ENCODE data around the gene RHBDL2. TPM values are rescaled to one million over a fixed set of nuclear protein-coding genes. Genes with fewer than 3 reads are reported as not detected.
A peak's percentile ranks its signal among the peaks of the same experiment; 100 is the strongest.

Gene RHBDL2
- total and polyA plus RNA-seq, 2 of the 13 experiments (the other 11 are each of a cell fraction or from before 2014, with no cell fraction given): 3.3 to 5.4 TPM

GRCh38 chr1:38859561-38860453 is 81.8 kb downstream of the RHBDL2 start, which contains the start of gene RRAGC (continued):
- TF ChIP-seq, protein P1, sequence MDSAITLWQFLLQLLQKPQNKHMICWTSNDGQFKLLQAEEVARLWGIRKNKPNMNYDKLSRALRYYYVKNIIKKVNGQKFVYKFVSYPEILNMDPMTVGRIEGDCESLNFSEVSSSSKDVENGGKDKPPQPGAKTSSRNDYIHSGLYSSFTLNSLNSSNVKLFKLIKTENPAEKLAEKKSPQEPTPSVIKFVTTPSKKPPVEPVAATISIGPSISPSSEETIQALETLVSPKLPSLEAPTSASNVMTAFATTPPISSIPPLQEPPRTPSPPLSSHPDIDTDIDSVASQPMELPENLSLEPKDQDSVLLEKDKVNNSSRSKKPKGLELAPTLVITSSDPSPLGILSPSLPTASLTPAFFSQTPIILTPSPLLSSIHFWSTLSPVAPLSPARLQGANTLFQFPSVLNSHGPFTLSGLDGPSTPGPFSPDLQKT (CRISPR knock-in tag; IDR thresholded peaks at IDR 0.05; ENCODE audit: borderline replicate concordance): no peak
- TF ChIP-seq, protein P2, sequence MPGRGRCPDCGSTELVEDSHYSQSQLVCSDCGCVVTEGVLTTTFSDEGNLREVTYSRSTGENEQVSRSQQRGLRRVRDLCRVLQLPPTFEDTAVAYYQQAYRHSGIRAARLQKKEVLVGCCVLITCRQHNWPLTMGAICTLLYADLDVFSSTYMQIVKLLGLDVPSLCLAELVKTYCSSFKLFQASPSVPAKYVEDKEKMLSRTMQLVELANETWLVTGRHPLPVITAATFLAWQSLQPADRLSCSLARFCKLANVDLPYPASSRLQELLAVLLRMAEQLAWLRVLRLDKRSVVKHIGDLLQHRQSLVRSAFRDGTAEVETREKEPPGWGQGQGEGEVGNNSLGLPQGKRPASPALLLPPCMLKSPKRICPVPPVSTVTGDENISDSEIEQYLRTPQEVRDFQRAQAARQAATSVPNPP (CRISPR knock-in tag; IDR thresholded peaks at IDR 0.05): 0 out of 2 replicates have a peak, but pooled peaks have one; percentile 53
- TF ChIP-seq TMF1 (CRISPR knock-in tag; IDR thresholded peaks at IDR 0.05; ENCODE audit: low read depth) (no peak), ZNF570 (CRISPR knock-in tag; IDR thresholded peaks at IDR 0.05; ENCODE audit: borderline replicate concordance) (no peak), MTF2 (CRISPR knock-in tag; IDR thresholded peaks at IDR 0.05; ENCODE audit: borderline replicate concordance) (no peak), ARID2 (CRISPR knock-in tag; IDR thresholded peaks at IDR 0.05; ENCODE audit: borderline replicate concordance) (0 out of 2 replicates have a peak, but pooled peaks have one; percentile 23), MBNL3 (CRISPR knock-in tag; conservative IDR thresholded peaks at IDR 0.05) (no peak), EED (CRISPR knock-in tag; IDR thresholded peaks at IDR 0.05) (peak; percentile 82; the same call in 1 of the 2 replicates), KMT2B (CRISPR knock-in tag; IDR thresholded peaks at IDR 0.05) (peak; percentile 81), FOXC1 (CRISPR knock-in tag; IDR thresholded peaks at IDR 0.05; ENCODE audit: borderline replicate concordance) (peak; percentile 68; the same call in 1 of the 2 replicates), ZNF607 (CRISPR knock-in tag; IDR thresholded peaks at IDR 0.05; ENCODE audit: borderline replicate concordance) (0 out of 2 replicates have a peak, but pooled peaks have one; percentile 30), RNF2 (conservative IDR thresholded peaks at IDR 0.05; ENCODE audit: low read depth) (no peak), ETV5 (CRISPR knock-in tag; IDR thresholded peaks at IDR 0.05; ENCODE audit: borderline replicate concordance) (peak; percentile 24; the same call in 1 of the 2 replicates), PHF20 (CRISPR knock-in tag; IDR thresholded peaks at IDR 0.05) (peak; percentile 82), ATF1 (CRISPR knock-in tag; IDR thresholded peaks at IDR 0.05) (no peak), PRDM10 (CRISPR knock-in tag; IDR thresholded peaks at IDR 0.05; ENCODE audit: low read depth) (peak; percentile 29; the same call in 1 of the 2 replicates), ARID3A (IDR thresholded peaks at IDR 0.05; ENCODE audit: low read depth, low read length) (peak; percentile 25; the same call in 1 of the 2 replicates), POLR2A (IDR thresholded peaks at IDR 0.05; ENCODE audit: insufficient read depth in 1 of 2, low read depth in 2 of 2, low read length in 2 of 2) (peak; percentile 40 to 66)
- TF ChIP-seq, protein P3, sequence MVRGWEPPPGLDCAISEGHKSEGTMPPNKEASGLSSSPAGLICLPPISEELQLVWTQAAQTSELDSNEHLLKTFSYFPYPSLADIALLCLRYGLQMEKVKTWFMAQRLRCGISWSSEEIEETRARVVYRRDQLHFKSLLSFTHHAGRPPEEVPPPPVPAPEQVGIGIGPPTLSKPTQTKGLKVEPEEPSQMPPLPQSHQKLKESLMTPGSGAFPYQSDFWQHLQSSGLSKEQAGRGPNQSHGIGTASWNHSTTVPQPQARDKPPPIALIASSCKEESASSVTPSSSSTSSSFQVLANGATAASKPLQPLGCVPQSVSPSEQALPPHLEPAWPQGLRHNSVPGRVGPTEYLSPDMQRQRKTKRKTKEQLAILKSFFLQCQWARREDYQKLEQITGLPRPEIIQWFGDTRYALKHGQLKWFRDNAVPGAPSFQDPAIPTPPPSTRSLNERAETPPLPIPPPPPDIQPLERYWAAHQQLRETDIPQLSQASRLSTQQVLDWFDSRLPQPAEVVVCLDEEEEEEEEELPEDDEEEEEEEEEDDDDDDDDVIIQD (CRISPR knock-in tag; IDR thresholded peaks at IDR 0.05; ENCODE audit: low read depth): 0 out of 2 replicates have a peak, but pooled peaks have one; percentile 10
